Fibroblast of pulmonary artery (primary cell): ENCODE measurements around the gene ZNF292.
"Not testable (repeated sequence)": the region's sequence is repeated elsewhere in the genome, so short reads cannot be mapped to it uniquely, and the experiment has no call there.

Experiments used
- DNase-seq: peaks from one replicate; pipeline ENCODE4 v3.0.0-alpha.2; 2010; ENCODE audit warnings: low read depth
- H3K4me3 ChIP-seq: replicated peaks from 2 replicates; pipeline ENCODE4 v1.5.1; 2011; ENCODE audit warnings: low read depth, mild to moderate bottlenecking, control low read depth, low read length, moderate library complexity
- CTCF ChIP-seq: IDR thresholded peaks from 2 replicates; pipeline ENCODE4 v1.5.1; 2011; ENCODE audit warnings: mild to moderate bottlenecking, control low read depth, low read length, inconsistent platforms; ENCODE audit errors: missing control alignments

Gene ZNF292

DNA sequence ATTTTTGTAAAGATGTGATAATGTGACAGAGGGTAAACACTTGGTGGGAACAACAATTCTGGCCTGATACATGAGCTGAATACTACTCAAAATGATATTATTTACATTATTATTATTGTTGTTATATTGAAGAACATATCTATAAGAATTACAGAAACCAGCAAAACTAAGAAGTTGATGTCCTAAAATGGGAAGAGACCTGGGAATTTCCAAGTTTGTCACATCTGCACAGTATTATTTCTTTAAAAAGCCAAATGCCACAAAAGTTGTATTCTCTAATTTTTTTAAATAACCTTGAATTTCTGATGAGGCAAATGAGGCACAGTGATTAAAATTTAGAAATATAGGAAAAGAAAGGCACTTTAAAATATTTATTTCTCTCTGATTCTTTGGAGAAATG is 5.0 kb upstream of the ZNF292 start:
- DNase-seq = no peak
- no peak for TF ChIP-seq CTCF
- H3K4me3 ChIP-seq = no peak overlapping the region

DNA sequence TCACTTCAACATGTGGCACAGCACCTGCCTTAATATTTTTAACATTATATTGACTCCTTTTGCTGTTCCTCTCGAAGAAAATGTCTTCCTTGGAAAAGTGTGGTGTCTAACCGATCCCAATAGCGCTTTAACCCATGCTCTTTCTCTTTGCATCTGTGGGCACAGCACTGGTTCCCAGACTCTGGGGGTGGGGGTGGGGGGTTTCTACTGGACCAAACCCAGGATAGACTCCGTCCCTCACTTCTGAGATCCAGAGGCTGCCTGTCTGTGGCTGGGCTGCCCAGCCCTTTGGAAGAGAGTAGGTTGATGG is 3.9 kb upstream of the ZNF292 start:
- no peak for DNase-seq
- peak overlapping the region; percentile 42 for H3K4me3 ChIP-seq
- TF ChIP-seq CTCF = no peak

GRCh38 chr6:87151781-87152525 is 3.4 kb upstream of the ZNF292 start:
- H3K4me3 ChIP-seq = peak overlapping the region; percentile 42
- TF ChIP-seq CTCF = no peak
- DNase-seq = peak; percentile 60

DNA sequence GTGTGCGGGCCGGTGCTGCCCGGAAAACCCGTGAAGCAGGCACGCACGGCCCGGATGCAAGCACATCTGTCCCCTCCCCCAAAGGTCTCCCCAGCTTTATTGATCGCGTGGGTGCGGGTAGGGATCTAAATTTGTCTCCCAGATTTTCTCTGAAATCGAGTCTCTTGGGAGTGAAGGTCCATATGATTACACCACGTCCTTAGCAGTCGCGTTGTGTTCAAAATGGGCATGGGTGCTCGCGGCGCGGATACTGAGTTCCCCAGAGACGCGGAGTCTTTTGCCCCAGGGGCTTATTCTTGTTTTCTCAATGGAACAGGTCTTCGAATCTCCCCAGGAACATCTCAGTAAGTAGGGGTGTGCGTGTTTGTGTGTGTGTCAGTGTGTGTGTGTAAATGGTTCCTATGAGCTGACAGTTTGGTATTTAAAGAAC is 2.8 kb upstream of the ZNF292 start:
- no peak for TF ChIP-seq CTCF
- DNase-seq = peak; percentile 18
- H3K4me3 ChIP-seq = peak overlapping the region; percentile 42

GRCh38 chr6:87154641-87154992 is 748 bp upstream of the ZNF292 start:
- TF ChIP-seq CTCF = no peak

GRCh38 chr6:87155842-87156815 is 764 bp downstream of the ZNF292 start:
- no peak for TF ChIP-seq CTCF
- DNase-seq = peak; percentile 43
- peak overlapping the region; percentile 89 for H3K4me3 ChIP-seq

More at GRCh38 chr6:87154641-87154992, 748 bp upstream of the ZNF292 start:
- peak overlapping the region; percentile 89 for H3K4me3 ChIP-seq
- DNase-seq = peak; percentile 87

DNA sequence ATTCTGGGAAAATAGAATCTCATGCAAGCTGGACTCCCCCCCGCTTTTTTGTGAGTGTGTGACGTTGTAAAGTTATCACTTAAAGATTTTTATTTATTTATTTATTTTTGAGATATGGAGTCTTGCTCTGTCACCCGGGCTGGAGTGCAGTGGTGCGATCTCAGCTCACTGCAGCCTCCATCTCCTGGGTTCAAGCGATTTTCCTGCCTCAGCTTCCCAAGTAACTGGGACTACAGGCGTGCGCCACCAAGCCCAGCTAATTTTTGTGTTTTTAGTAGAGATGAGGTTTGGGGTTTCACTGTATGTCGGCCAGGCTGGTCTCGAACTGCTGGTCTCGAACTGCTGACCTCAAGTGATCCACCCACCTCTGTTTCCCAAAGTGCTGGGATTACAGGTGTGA is 2.2 kb downstream of the ZNF292 start:
- H3K4me3 ChIP-seq = peak overlapping the region; percentile 89
- not testable (repeated sequence) for DNase-seq
